ENCODE measurements around the gene SURF2.
A peak's percentile ranks its signal among the peaks of the same experiment; 100 is the strongest.
"Not testable (repeated sequence)": the region's sequence is repeated elsewhere in the genome, so short reads cannot be mapped to it uniquely, and the experiment has no call there.

SURF2 gene
- total RNA-seq, result 18.5 to 25.0 reads per million in 2 experiments

- DNase-seq (ENCODE audit: low read depth), result peak; percentile 86
These were observed at the start of gene SURF2, which contains the start of gene SURF1 for GRCh38 chr9:133356391-133357091. SURF2 (plus strand) TSS chr9:133356550; CDS start chr9:133356593, 43 bp downstream. SURF1 (minus strand) TSS chr9:133356487; CDS start chr9:133356453, 34 bp downstream.

- DNase-seq (ENCODE audit: low read depth), result no peak
These were observed 49.0 kb upstream of the SURF2 start for GRCh38 chr9:133307301-133307700.

- DNase-seq (ENCODE audit: low read depth), result no peak
These were observed 46.7 kb upstream of the SURF2 start for GRCh38 chr9:133309608-133310007.

GRCh38 chr9:133315997-133316396, 40.4 kb upstream of the SURF2 start:
- no peak for DNase-seq (ENCODE audit: low read depth)

- not testable (repeated sequence) for DNase-seq (ENCODE audit: low read depth)
These were observed 38.8 kb upstream of the SURF2 start for GRCh38 chr9:133317551-133317950.

GRCh38 chr9:133320421-133320881, 35.9 kb upstream of the SURF2 start:
- no peak for DNase-seq (ENCODE audit: low read depth)

GRCh38 chr9:133321411-133321935, 34.9 kb upstream of the SURF2 start:
- no peak for DNase-seq (ENCODE audit: low read depth)

GRCh38 chr9:133322701-133323100, 33.6 kb upstream of the SURF2 start:
- DNase-seq (ENCODE audit: low read depth), result no peak

- DNase-seq (ENCODE audit: low read depth), result no peak
These were observed 33.1 kb upstream of the SURF2 start for GRCh38 chr9:133323211-133323610.

GRCh38 chr9:133323991-133324703, 32.2 kb upstream of the SURF2 start:
- DNase-seq (ENCODE audit: low read depth), result no peak

- DNase-seq (ENCODE audit: low read depth), result not testable (repeated sequence)
These were observed 29.3 kb upstream of the SURF2 start for GRCh38 chr9:133327021-133327420.

- no peak for DNase-seq (ENCODE audit: low read depth)
These were observed 28.4 kb upstream of the SURF2 start for GRCh38 chr9:133327834-133328484.

GRCh38 chr9:133329306-133330156, 26.8 kb upstream of the SURF2 start:
- DNase-seq (ENCODE audit: low read depth), result not testable (repeated sequence)

- DNase-seq (ENCODE audit: low read depth), result no peak
These were observed 25.1 kb upstream of the SURF2 start for GRCh38 chr9:133331221-133331620.

- DNase-seq (ENCODE audit: low read depth), result no peak
These were observed 24.5 kb upstream of the SURF2 start for GRCh38 chr9:133331641-133332380.

GRCh38 chr9:133332381-133332730, 24.0 kb upstream of the SURF2 start:
- no peak for DNase-seq (ENCODE audit: low read depth)

- no peak for DNase-seq (ENCODE audit: low read depth)
These were observed 23.3 kb upstream of the SURF2 start for GRCh38 chr9:133333011-133333410.

GRCh38 chr9:133333566-133333965, 22.8 kb upstream of the SURF2 start:
- DNase-seq (ENCODE audit: low read depth), result no peak

GRCh38 chr9:133334161-133334560, 22.2 kb upstream of the SURF2 start:
- DNase-seq (ENCODE audit: low read depth), result no peak

- not testable (repeated sequence) for DNase-seq (ENCODE audit: low read depth)
These were observed 21.5 kb upstream of the SURF2 start for GRCh38 chr9:133334888-133335287.

All from T follicular helper cell (primary cell).